HUDEP-2 (cell line): ENCODE results near the gene FCRLA.
"Not testable (repeated sequence)": the region's sequence is repeated elsewhere in the genome, so short reads cannot be mapped to it uniquely, and the experiment has no call there.

Source experiments
- DNase-seq, 76 experiments: peaks; one replicate each; lab custom pipeline; 2025; ENCODE audit not compliant: unreplicated experiment in 76 of 76; lab: John Stamatoyannopoulos, UW

The FCRLA gene

GRCh38 chr1:161706482-161707347 is at the start of gene FCRLA:
Gene FCRLA, plus strand, starts transcription at chr1:161707229. Its CDS starts 36 bp downstream, at chr1:161707265.
- no peak for DNase-seq

GRCh38 chr1:161658524-161658923 is 48.5 kb upstream of the FCRLA start:
- not testable (repeated sequence) for DNase-seq

- not testable (repeated sequence) for DNase-seq
These were observed 45.2 kb upstream of the FCRLA start for GRCh38 chr1:161661660-161662311.

- DNase-seq = not testable (repeated sequence)
These were observed 44.2 kb upstream of the FCRLA start, which contains the start of gene FCGR2B for GRCh38 chr1:161662684-161663339. Gene FCGR2B, plus strand, starts transcription at chr1:161663143. Its CDS starts 99 bp downstream, at chr1:161663242.

GRCh38 chr1:161663569-161663968 is 43.5 kb upstream of the FCRLA start:
- DNase-seq = not testable (repeated sequence)

- DNase-seq = not testable (repeated sequence)
These were observed 42.3 kb upstream of the FCRLA start for GRCh38 chr1:161664689-161665088.

GRCh38 chr1:161671045-161672020 is 35.7 kb upstream of the FCRLA start:
- not testable (repeated sequence) for DNase-seq

GRCh38 chr1:161673437-161673836 is 33.6 kb upstream of the FCRLA start:
- DNase-seq = not testable (repeated sequence)

GRCh38 chr1:161674447-161674846 is 32.6 kb upstream of the FCRLA start:
- DNase-seq = not testable (repeated sequence)

- not testable (repeated sequence) for DNase-seq
These were observed 32.1 kb upstream of the FCRLA start for GRCh38 chr1:161674908-161675307.

- no peak for DNase-seq
These were observed 30.6 kb upstream of the FCRLA start for GRCh38 chr1:161676441-161676840.

GRCh38 chr1:161676958-161677689 is 29.9 kb upstream of the FCRLA start:
- DNase-seq = no peak

GRCh38 chr1:161678500-161678899 is 28.5 kb upstream of the FCRLA start:
- DNase-seq = no peak

- no peak for DNase-seq
These were observed 25.1 kb upstream of the FCRLA start for GRCh38 chr1:161681879-161682278.

GRCh38 chr1:161688946-161689345 is 18.1 kb upstream of the FCRLA start:
- DNase-seq = no peak

- no peak for DNase-seq
These were observed 15.2 kb upstream of the FCRLA start for GRCh38 chr1:161691846-161692245.

- DNase-seq = not testable (repeated sequence)
These were observed 13.9 kb upstream of the FCRLA start for GRCh38 chr1:161693020-161693712.

- not testable (repeated sequence) for DNase-seq
These were observed 8.7 kb upstream of the FCRLA start for GRCh38 chr1:161698302-161698701.

GRCh38 chr1:161702250-161702649 is 4.8 kb upstream of the FCRLA start:
- no peak for DNase-seq
